ENCODE results near the gene GPAM.
"Not testable (repeated sequence)": the region's sequence is repeated elsewhere in the genome, so short reads cannot be mapped to it uniquely, and the experiment has no call there.

- TF ChIP-seq TARDBP, ZNF384 (IDR thresholded peaks at IDR 0.05): not testable (repeated sequence)
Observed at GRCh38 chr10:112109779-112110178, 73.8 kb downstream of the GPAM start.

Data from HEK293T (cell line).